ENCODE results near the gene FAM222B. TPM values are rescaled to one million over a fixed set of nuclear protein-coding genes. Genes with fewer than 3 reads are reported as not detected.

FAM222B gene
- total and polyA plus RNA-seq, 2 experiments from 2014 or later, result 63.7 to 78.5 TPM

GRCh38 chr17:28733346-28733745 is 109.2 kb downstream of the FAM222B start:
- H3K4me3 ChIP-seq, result no peak overlapping the region
- H4K20me1 ChIP-seq (replicated peaks; ENCODE audit: insufficient read depth), result no peaks in the 10 kb centered on the region; the same call in 1 of the 2 replicates
- no peak overlapping the region for H3K27ac ChIP-seq (ENCODE audit: low read depth)
- no peak overlapping the region; the same call in 2 of the 3 replicates for H3K4me3 Mint-ChIP-seq
- H3K9me2 ChIP-seq (ENCODE audit: insufficient read depth), result no peaks in the 10 kb centered on the region
- H3K9me3 Mint-ChIP-seq, result no peaks in the 10 kb centered on the region; the same call in 1 of the 3 replicates
- no peak overlapping the region for H3K4me2 ChIP-seq
- H3K27ac Mint-ChIP-seq, result no peak overlapping the region
- peaks cover 10% of the 10 kb centered on the region for H3K27me3 Mint-ChIP-seq (ENCODE audit: insufficient read depth, low read depth, poor library complexity)
- H2AFZ ChIP-seq, result no peak overlapping the region
- H3K27me3 ChIP-seq (ENCODE audit: insufficient read depth), result no peaks in the 10 kb centered on the region
- H3K4me1 ChIP-seq (ENCODE audit: insufficient read depth), result no peaks in the 10 kb centered on the region
- H3K36me3 ChIP-seq (ENCODE audit: insufficient read depth), result no peaks in the 10 kb centered on the region
- H3F3A ChIP-seq (replicated peaks; ENCODE audit: low read depth), result 0 out of 2 replicates have a peak, but pooled peaks cover 2% of the 10 kb centered on the region
- no peak for DNase-seq (ENCODE audit: low spot score)
- H3K36me3 Mint-ChIP-seq (ENCODE audit: low read depth), result peaks cover 26% of the 10 kb centered on the region
- TF ChIP-seq STAT1 (IDR thresholded peaks at IDR 0.05; ENCODE audit: unreplicated experiment) (no peak), REST (IDR thresholded peaks at IDR 0.05; ENCODE audit: unreplicated experiment) (no peak), ZNF331 (CRISPR knock-in tag; IDR thresholded peaks at IDR 0.05; ENCODE audit: low read depth) (no peak), EZH2phosphoT487 (IDR thresholded peaks at IDR 0.05; ENCODE audit: unreplicated experiment) (no peak), JUNB (IDR thresholded peaks at IDR 0.05; ENCODE audit: unreplicated experiment) (no peak), POLR2AphosphoS5 (IDR thresholded peaks at IDR 0.05; ENCODE audit: low read depth) (no peak), CTCF (conservative IDR thresholded peaks at IDR 0.05; ENCODE audit: low read depth in 2 of 2) (no peak), ZNF462 (CRISPR knock-in tag; IDR thresholded peaks at IDR 0.05) (no peak), ETS1 (IDR thresholded peaks at IDR 0.05) (no peak), EZH2 (IDR thresholded peaks at IDR 0.05; ENCODE audit: low read depth, unreplicated experiment) (no peak), NANOG (IDR thresholded peaks at IDR 0.05; ENCODE audit: borderline replicate concordance) (no peak), ZNF114 (CRISPR knock-in tag; IDR thresholded peaks at IDR 0.05) (no peak)
- H3K4me1 Mint-ChIP-seq, result peaks cover 7% of the 10 kb centered on the region
- no peak for ATAC-seq
- H3K79me2 ChIP-seq (replicated peaks; ENCODE audit: insufficient read depth), result no peaks in the 10 kb centered on the region; the same call in 1 of the 2 replicates
